Activated T-cell treated with anti-CD3 and anti-CD28 coated beads for 1 hour (primary cell): Measurements from ENCODE around the gene PTAFR.

ENCODE experiments used
- DNase-seq: peaks from one replicate; pipeline ENCODE4 v3.0.0-alpha.2; 2020; ENCODE audit warnings: low read depth

PTAFR gene

GRCh38 chr1:28178690-28179485 lies 2.4 kb upstream of the PTAFR start:
- DNase-seq, result no peak

- no peak for DNase-seq
These were observed 470 bp downstream of the PTAFR start for GRCh38 chr1:28175955-28176485.

- no peak for DNase-seq
These were observed 2.6 kb downstream of the PTAFR start for GRCh38 chr1:28173980-28174297.

GRCh38 chr1:28173151-28173979 lies 3.1 kb downstream of the PTAFR start:
- no peak for DNase-seq

- no peak for DNase-seq
These were observed 3.8 kb downstream of the PTAFR start for GRCh38 chr1:28172713-28173150.

GRCh38 chr1:28171246-28171645 lies 5.2 kb downstream of the PTAFR start:
- DNase-seq, result no peak

- DNase-seq, result no peak
These were observed 6.4 kb downstream of the PTAFR start for GRCh38 chr1:28170001-28170596.

- DNase-seq, result no peak
These were observed 12.9 kb downstream of the PTAFR start for GRCh38 chr1:28163496-28164161.

- no peak for DNase-seq
These were observed 14.3 kb downstream of the PTAFR start for GRCh38 chr1:28162151-28162550.

- DNase-seq, result no peak
These were observed 14.7 kb downstream of the PTAFR start for GRCh38 chr1:28161751-28162150.

- no peak for DNase-seq
These were observed 15.7 kb downstream of the PTAFR start for GRCh38 chr1:28160782-28161266.

- DNase-seq, result no peak
These were observed 16.8 kb downstream of the PTAFR start for GRCh38 chr1:28159680-28160079.

- no peak for DNase-seq
These were observed 17.2 kb downstream of the PTAFR start for GRCh38 chr1:28159243-28159642.

GRCh38 chr1:28157894-28158293 lies 18.6 kb downstream of the PTAFR start:
- no peak for DNase-seq

- no peak for DNase-seq
These were observed 19.7 kb downstream of the PTAFR start for GRCh38 chr1:28156821-28157220.

GRCh38 chr1:28155628-28156027 lies 20.9 kb downstream of the PTAFR start:
- no peak for DNase-seq

- DNase-seq, result no peak
These were observed 22.4 kb downstream of the PTAFR start for GRCh38 chr1:28154078-28154594.

- no peak for DNase-seq
These were observed 26.2 kb downstream of the PTAFR start for GRCh38 chr1:28150125-28150780.

GRCh38 chr1:28148880-28149195 lies 27.7 kb downstream of the PTAFR start:
- DNase-seq, result no peak

GRCh38 chr1:28147264-28148094 lies 29.0 kb downstream of the PTAFR start:
- no peak for DNase-seq
